K562 (cell line): ENCODE measurements around the gene HADHA. TPM values are rescaled to one million over a fixed set of nuclear protein-coding genes. Genes with fewer than 3 reads are reported as not detected.
"Not testable (repeated sequence)": the region's sequence is repeated elsewhere in the genome, so short reads cannot be mapped to it uniquely, and the experiment has no call there.

ENCODE experiments used
- ATAC-seq: fragments of 200-7000 bp; cut with Tn5 transposase; 3 replicates; pipeline ENCODE4 v1.9.1; 2020; ENCODE audit warnings: moderate library complexity
- BruUV-seq: library from RNA; stranded (reverse); fragments of 400-500 nt; replicated peaks from 2 replicates; lab custom pipeline; 2021; lab: Mats Ljungman, UMichigan
- CTCF ChIA-PET: fragments of 300-600 bp; formaldehyde crosslinking; extraction: SDS; loops from one replicate; lab custom pipeline; 2021; ENCODE audit warnings: low intra/inter-chr PET ratio; lab: Yijun Ruan, JAX
- POLR2A ChIA-PET: fragments of 300-600, 350-650 bp; sonication (Branson Sonifier 250); formaldehyde crosslinking; extraction: SDS; loops from one replicate; lab custom pipeline; 2021; ENCODE audit warnings: antibody characterized with exemption, inconsistent platforms; lab: Yijun Ruan, JAX
- DNase-seq, 4 experiments: peaks; one replicate each; pipeline versions ENCODE4 v3.0.0 to v3.0.0-alpha.2; 2011 to 2018; ENCODE audit warnings: low spot score in 3 of 4, mixed read lengths in 3 of 4; ENCODE audit errors: extremely low read depth in 1 of 4
- FAIRE-seq: peaks from 2 replicates; lab custom pipeline; 2011; peaks lifted over from hg19 to GRCh38; lab: Jason Lieb, UNC
- H2AFZ ChIP-seq: 2 replicates; pipeline ENCODE4 v1.6.0; 2011; ENCODE audit warnings: low read depth, low read length, control low read depth, inconsistent platforms
- H3K27ac ChIP-seq: fragments of 200-600 bp; 3 replicates; pipeline ENCODE4 v1.8.0; 2011; ENCODE audit warnings: low read depth, mild to moderate bottlenecking, control low read depth, inconsistent platforms, low read length, moderate library complexity, mixed read lengths; ENCODE audit errors: extremely low read depth
- H3K27me3 ChIP-seq, 2 experiments: fragments of 300-600 bp in 1 of 2; 2 replicates in 1 of 2; 3 replicates in 1 of 2; pipeline versions ENCODE4 v1.6.0 to v1.8.0; 2011; ENCODE audit warnings: inconsistent platforms in 2 of 2, low read length in 2 of 2, mild to moderate bottlenecking in 1 of 2, mixed read lengths in 1 of 2, moderate library complexity in 1 of 2; ENCODE audit not compliant: control insufficient read depth in 2 of 2, insufficient read depth in 2 of 2
- H3K36me3 ChIP-seq: fragments of 300-600 bp; 3 replicates; pipeline ENCODE4 v1.8.0; 2011; ENCODE audit warnings: mild to moderate bottlenecking, low read length, inconsistent platforms; ENCODE audit not compliant: control insufficient read depth, insufficient read depth
- H3K4me1 ChIP-seq, 2 experiments: fragments of 200-600 bp in 1 of 2; replicated peaks in 1 of 2; 2 replicates in 1 of 2; 3 replicates in 1 of 2; pipeline versions ENCODE4 v1.5.1 to v1.8.0; 2011; ENCODE audit warnings: inconsistent platforms in 2 of 2, low read length in 2 of 2, mild to moderate bottlenecking in 1 of 2, mixed read lengths in 1 of 2, moderate library complexity in 1 of 2; ENCODE audit not compliant: control insufficient read depth in 2 of 2, insufficient read depth in 2 of 2
- H3K4me2 ChIP-seq: 2 replicates; pipeline ENCODE4 v1.6.1; 2011; ENCODE audit warnings: low read length, control low read depth, inconsistent platforms, mixed read lengths; ENCODE audit not compliant: insufficient read depth
- H3K4me3 ChIP-seq: fragments of 200-600 bp; sonication (generic), shearing (Covaris generic); 2 replicates; pipeline ENCODE4 v1.5.1; 2016; ENCODE audit warnings: control low read depth, inconsistent platforms
- H3K79me2 ChIP-seq: fragments of 200-600 bp; 3 replicates; pipeline ENCODE4 v1.8.0; 2011; ENCODE audit warnings: low read length, inconsistent platforms; ENCODE audit not compliant: control insufficient read depth, insufficient read depth
- H3K9ac ChIP-seq, 2 experiments: 2 replicates each; pipeline versions ENCODE4 v1.6.0 to v1.6.1; 2011; ENCODE audit warnings: low read depth in 2 of 2, low read length in 2 of 2, control low read depth in 1 of 2, inconsistent platforms in 1 of 2, mild to moderate bottlenecking in 1 of 2, mixed read lengths in 1 of 2; ENCODE audit not compliant: insufficient read depth in 1 of 2
- H3K9me1 ChIP-seq: one replicate; pipeline ENCODE4 v1.6.0; 2011; ENCODE audit warnings: inconsistent platforms, mild to moderate bottlenecking, low read length, moderate library complexity; ENCODE audit not compliant: control insufficient read depth, insufficient read depth
- H3K9me3 ChIP-seq: replicated peaks from 2 replicates; pipeline ENCODE4 v1.5.1; 2011; ENCODE audit warnings: low read depth, low read length, inconsistent platforms; ENCODE audit not compliant: control insufficient read depth, insufficient read depth
- H4K20me1 ChIP-seq: replicated peaks from 2 replicates; pipeline ENCODE4 v1.6.1; 2011; ENCODE audit warnings: low read length, inconsistent platforms, mixed read lengths; ENCODE audit not compliant: control insufficient read depth, insufficient read depth
- C11orf30 ChIP-seq: fragments of 450-650 bp; IDR thresholded peaks from 2 replicates; pipeline ENCODE4 v1.6.1; 2016; ENCODE audit warnings: low read depth, mild to moderate bottlenecking
- CAMTA2 ChIP-seq: fragments of 250-450 bp; sonication (Bioruptor Pico); conservative IDR thresholded peaks from 2 replicates; pipeline ENCODE4 v1.5.1; 2022
- CBX1 ChIP-seq: sonication (generic); IDR thresholded peaks from 2 replicates; pipeline ENCODE4 v1.6.1; 2016; ENCODE audit warnings: antibody characterized with exemption, low read depth, mild to moderate bottlenecking
- E2F3 ChIP-seq: fragments of 250-450 bp; sonication (Bioruptor Pico); IDR thresholded peaks from 2 replicates; pipeline ENCODE4 v1.4.0; 2020; ENCODE audit warnings: mild to moderate bottlenecking
- WGBS: fragments of 100-300 bp; shearing (Covaris generic); methylation state at CpG from one replicate; pipeline ENCODE4 v1.1.6; 2016; ENCODE audit warnings: low coverage, mixed read lengths; ENCODE audit not compliant: insufficient coverage; ENCODE audit errors: missing lambda C conversion rate; 5-methylcytosine and 5-hydroxymethylcytosine counted together
- in situ Hi-C: fragments of 300-500 bp; cut with MboI; formaldehyde crosslinking; loops from 4 replicates; pipeline ENCODE4 v1.15.0; 2018; ENCODE audit warnings: inconsistent platforms, mixed read lengths
- intact Hi-C: fragments of 100-400 bp; cut with micrococcal nuclease; formaldehyde crosslinking; loops from 2 replicates; pipeline ENCODE4 v1.14.2; 2022
- polyA plus RNA-seq, 8 experiments: library from polyadenylated mRNA; depleted of rRNA in 4 of 8; stranded (reverse) in 5 of 8; unstranded in 3 of 8; fragments of >200 nt; fragmentation: Nextera tagmentation in 2 of 8; fragmentation: Illumina TruSeq in 1 of 8; extraction: Ambion mirVana in 2 of 8; extraction: Trizol in 1 of 8; gene quantifications; 2 replicates each; pipeline versions ENCODE4 v1.2.1 to v1.2.3, GENCODE V29; 2011 to 2014; ENCODE audit warnings: inconsistent platforms in 1 of 8, missing spikeins in 1 of 8
- total RNA-seq, 7 experiments: library from RNA; depleted of rRNA in 6 of 7; stranded (reverse); fragments of >200 nt in 6 of 7; fragmentation: Illumina TruSeq in 2 of 7; extraction: Trizol in 2 of 7; gene quantifications; 2 replicates each; pipeline versions ENCODE4 v1.2.1 to v1.2.3, GENCODE V29; 2011 to 2021; ENCODE audit warnings: low replicate concordance in 1 of 7
- TF ChIP-seq, protein P1 (sequence below): sonication (generic); formaldehyde crosslinking; IDR thresholded peaks from 2 replicates; pipeline ENCODE4 v1.8.1; 2022; ENCODE audit warnings: missing genetic modification reagents
- TF ChIP-seq, protein P2 (sequence below): fragments of 250-450 bp; sonication (Bioruptor Pico); IDR thresholded peaks from 2 replicates; pipeline ENCODE4 v1.8.0; 2021; ENCODE audit warnings: borderline replicate concordance, mild to moderate bottlenecking, moderate library complexity; ENCODE audit not compliant: poor library complexity, severe bottlenecking

Gene HADHA
- total and polyA plus RNA-seq, 9 of the 15 experiments (the other 6 are each of a cell fraction or from before 2014, with no cell fraction given): 145 to 326 (median 202) TPM

DNA sequence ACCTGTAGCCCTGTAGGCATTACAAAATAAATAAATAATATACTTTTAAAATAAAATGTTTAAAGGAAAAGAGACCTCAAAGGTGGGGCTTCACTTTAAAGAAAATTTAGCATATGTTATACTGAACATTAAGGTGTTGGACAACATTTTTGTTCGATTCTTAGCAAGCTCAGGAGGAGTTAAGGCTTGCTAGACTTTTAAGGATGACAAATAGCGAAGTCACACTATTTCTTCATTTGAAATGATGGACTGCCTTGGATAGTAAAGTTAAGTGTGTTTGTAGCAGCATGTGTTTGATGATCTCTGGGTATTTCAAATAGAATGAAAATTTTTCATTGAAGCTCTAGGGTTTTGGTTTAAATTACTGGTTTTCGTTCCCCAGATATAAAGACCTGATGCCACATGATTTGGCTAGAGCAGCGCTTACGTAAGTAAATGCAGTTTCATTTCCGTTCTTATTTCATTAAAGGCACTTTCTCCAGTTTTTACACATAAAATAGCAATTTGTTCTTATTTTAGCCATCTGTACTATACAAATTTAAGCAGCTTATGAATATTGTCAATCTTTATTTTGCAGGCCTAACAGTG lies 25.2 kb upstream of the HADHA start:
- Histone ChIP-seq H3K9ac (no peak overlapping the region), H3K36me3 (peaks cover 23% of the 10 kb centered on the region; the same call in 2 of the 3 replicates), H3K4me1 (peaks cover 0 to 11% of the 10 kb centered on the region in 2 experiments; a peak in 1 of 5 replicates), H3K9me1 (no peaks in the 10 kb centered on the region), H3K79me2 (no peaks in the 10 kb centered on the region), H4K20me1 (no peaks in the 10 kb centered on the region), H3K4me2 (no peak overlapping the region), H3K9me3 (no peaks in the 10 kb centered on the region), H3K27ac (no peak overlapping the region), H3K27me3 (no peaks in the 10 kb centered on the region), H3K4me3 (no peak overlapping the region), H2AFZ (no peak overlapping the region)
- intact Hi-C loops (no loop called here), in situ Hi-C loops (no loop called here)
- 94% methylated on average over 6 of the region's 6 CpGs for WGBS
- no peak for DNase-seq
- CTCF ChIA-PET: no interaction called here
- POLR2A ChIA-PET: interaction anchor here (0.6 to 1.0 kb wide), 4 partner anchors 13 to 75 kb away, joined by 3 to 4 read pairs (median 3); no protein-coding TSS in a partner anchor
- FAIRE-seq: no peak
- no peak for ATAC-seq
- no TSS peak for BruUV-seq
- TF ChIP-seq, protein P1, sequence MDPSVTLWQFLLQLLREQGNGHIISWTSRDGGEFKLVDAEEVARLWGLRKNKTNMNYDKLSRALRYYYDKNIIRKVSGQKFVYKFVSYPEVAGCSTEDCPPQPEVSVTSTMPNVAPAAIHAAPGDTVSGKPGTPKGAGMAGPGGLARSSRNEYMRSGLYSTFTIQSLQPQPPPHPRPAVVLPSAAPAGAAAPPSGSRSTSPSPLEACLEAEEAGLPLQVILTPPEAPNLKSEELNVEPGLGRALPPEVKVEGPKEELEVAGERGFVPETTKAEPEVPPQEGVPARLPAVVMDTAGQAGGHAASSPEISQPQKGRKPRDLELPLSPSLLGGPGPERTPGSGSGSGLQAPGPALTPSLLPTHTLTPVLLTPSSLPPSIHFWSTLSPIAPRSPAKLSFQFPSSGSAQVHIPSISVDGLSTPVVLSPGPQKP (CRISPR knock-in tag): no peak
- TF ChIP-seq E2F3 (no peak), CAMTA2 (CRISPR knock-in tag) (no peak), C11orf30 (no peak), CBX1 (no peak)
- TF ChIP-seq, protein P2, sequence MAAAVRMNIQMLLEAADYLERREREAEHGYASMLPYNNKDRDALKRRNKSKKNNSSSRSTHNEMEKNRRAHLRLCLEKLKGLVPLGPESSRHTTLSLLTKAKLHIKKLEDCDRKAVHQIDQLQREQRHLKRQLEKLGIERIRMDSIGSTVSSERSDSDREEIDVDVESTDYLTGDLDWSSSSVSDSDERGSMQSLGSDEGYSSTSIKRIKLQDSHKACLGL (CRISPR knock-in tag): no peak
- TF ChIP-seq, all 486 proteins: peak for 0

DNA sequence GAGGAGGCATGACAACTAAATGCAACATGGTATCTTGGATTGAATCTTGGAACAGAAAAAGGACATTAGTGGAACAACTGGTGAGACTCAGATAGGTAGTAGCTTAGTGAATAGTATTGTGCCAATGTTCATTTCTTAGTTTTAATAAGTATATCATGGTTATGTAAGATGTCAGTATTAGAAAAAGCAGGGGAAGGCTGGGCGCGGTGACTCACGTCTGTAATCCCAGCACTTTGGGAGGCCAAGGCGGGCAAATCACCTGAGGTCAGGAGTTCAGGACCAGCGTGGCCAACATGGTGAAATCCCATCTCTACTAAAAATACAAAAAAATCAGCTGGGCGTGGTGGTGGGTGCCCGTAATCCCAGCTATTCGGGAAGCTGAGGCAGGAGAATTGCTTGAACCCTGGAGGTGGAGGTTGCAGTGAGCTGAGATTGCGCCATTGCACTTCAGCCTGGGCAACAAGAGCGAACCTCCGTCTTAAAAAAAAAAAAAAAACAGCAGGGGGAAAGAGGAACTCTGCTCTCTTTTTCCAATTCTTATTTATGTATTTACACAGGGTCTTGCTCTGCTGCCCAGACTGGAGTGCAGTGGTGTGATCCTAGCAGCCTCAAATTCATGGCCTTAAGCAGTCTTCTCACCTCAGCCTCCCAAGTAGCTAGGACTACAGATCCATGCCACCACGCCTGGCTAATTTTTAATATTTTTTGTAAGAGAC lies 24.4 kb upstream of the HADHA start:
- H3K4me2 ChIP-seq, BruUV-seq, H3K27me3 ChIP-seq, DNase-seq, intact Hi-C loops, H3K27ac ChIP-seq, H3K4me3 ChIP-seq, in situ Hi-C loops, FAIRE-seq, ATAC-seq, CTCF ChIA-PET, H3K9ac ChIP-seq, H3K9me3 ChIP-seq, H3K4me1 ChIP-seq, H2AFZ ChIP-seq, H3K79me2 ChIP-seq, H3K9me1 ChIP-seq, H4K20me1 ChIP-seq: not testable (repeated sequence)
- peaks cover 24% of the 10 kb centered on the region; the same call in 2 of the 3 replicates for H3K36me3 ChIP-seq
- 86% methylated on average over 9 of the region's 12 CpGs for WGBS
- POLR2A ChIA-PET: interaction anchor here (0.6 kb wide), 2 partner anchors 22 to 76 kb away, joined by 3 read pairs; no protein-coding TSS in a partner anchor
